ENCODE results near the gene COX7B.
A peak's percentile ranks its signal among the peaks of the same experiment; 100 is the strongest.
"Not testable (repeated sequence)": the region's sequence is repeated elsewhere in the genome, so short reads cannot be mapped to it uniquely, and the experiment has no call there.

Gene COX7B, protein sequence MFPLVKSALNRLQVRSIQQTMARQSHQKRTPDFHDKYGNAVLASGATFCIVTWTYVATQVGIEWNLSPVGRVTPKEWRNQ

DNA sequence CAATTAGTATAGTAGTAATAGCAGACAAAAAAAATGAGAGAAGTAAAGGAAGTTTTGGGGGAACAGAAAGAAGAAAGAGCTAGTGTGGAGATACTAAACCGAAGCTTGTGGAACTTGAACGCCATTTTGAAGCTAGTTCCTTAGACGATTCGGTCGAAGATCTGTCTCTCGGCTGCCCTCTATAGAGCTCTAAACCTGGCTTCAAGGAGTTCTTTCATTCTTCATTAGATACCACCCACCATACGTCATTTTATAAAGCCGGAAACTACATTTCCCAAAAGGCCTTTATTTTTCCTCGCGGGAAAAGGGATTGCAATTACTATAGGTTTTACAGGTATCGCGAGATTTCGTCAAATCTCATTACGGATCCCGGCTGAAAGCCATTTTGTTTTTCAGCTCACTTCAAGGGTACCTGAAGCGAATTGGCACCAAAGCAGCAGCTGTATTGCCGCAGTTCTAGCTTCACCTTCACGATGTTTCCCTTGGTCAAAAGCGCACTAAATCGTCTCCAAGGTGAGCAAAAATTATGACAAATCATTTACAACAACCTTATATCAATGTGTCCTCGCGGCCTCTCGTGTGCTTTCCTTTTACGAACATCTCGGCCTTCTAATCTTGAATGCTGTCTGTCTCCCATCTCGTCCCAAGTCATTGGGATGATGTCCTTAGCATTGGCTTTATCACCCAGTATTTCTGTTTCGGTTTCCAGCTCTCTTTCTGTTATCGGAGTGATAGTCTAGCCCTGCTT lies at the start of gene COX7B:
Gene COX7B, plus strand, starts transcription at position 388 of the 748 bp plus-strand sequence. Its CDS starts 86 bp downstream, at position 474.
- no peak for DNase-seq (ENCODE audit: low read depth in 2 of 2)

DNA sequence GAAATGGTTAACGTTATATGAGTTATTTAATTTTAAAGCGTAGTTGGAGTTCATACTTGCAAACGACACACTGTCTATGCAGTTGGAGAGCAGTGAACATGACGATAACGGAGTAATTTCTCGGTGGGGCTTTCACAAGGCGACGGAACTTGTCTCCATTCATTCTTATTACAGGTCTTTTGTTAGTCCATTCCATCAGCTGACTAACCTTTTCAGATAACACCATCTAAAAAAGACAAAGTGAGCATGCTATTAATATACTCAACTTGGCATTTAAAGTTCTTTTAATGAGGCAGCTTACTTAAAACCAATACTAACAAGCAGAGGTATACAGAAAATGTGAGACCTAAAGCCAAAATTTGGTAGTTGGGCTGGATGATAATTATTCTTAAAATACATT lies 23.9 kb upstream of the COX7B start:
- no peak for DNase-seq (ENCODE audit: low read depth in 2 of 2)

GRCh38 chrX:77881418-77881817 lies 17.9 kb upstream of the COX7B start:
- DNase-seq (ENCODE audit: low read depth in 2 of 2), result not testable (repeated sequence)

- DNase-seq (ENCODE audit: low read depth in 2 of 2), result no peak
These were observed 6.4 kb upstream of the COX7B start for GRCh38 chrX:77892887-77893286.

DNA sequence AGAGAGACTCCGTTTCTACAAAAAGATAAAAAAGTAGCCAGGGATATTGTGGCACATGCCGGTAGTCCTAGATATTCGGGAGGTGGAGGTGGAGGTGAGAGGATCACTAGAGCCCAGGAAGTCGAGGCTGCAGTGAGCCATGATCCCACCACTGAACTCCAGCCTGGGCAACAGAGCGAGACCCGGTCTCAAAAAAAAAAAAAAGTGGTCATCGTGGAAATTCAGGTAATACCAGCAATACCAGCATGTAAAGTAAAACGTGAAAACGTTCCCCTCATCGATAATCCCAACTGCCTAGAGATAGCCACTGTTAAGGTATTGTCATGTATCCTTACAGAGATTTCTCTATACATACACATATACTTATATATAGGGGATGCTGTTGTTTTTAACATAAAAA lies 5.6 kb upstream of the COX7B start:
- DNase-seq (ENCODE audit: low read depth in 2 of 2), result no peak

GRCh38 chrX:77894921-77895886 lies 4.1 kb upstream of the COX7B start, which contains the start of gene MAGT1:
MAGT1 (minus strand) TSS chrX:77895435; CDS start chrX:77895410, 25 bp downstream.
- DNase-seq (ENCODE audit: low read depth in 2 of 2), result peak; percentile 63 to 72

- DNase-seq (ENCODE audit: low read depth in 2 of 2), result no peak
These were observed 1.4 kb downstream of the COX7B start for GRCh38 chrX:77900688-77901087.

- DNase-seq (ENCODE audit: low read depth in 2 of 2), result no peak
These were observed 2.2 kb downstream of the COX7B start for GRCh38 chrX:77901506-77901905.

GRCh38 chrX:77910108-77910840 lies 11.0 kb downstream of the COX7B start, which contains the start of gene ATP7A:
ATP7A (plus strand) TSS chrX:77910693; CDS start chrX:77971642, 60,949 bp downstream.
- peak; percentile 77 to 85 for DNase-seq (ENCODE audit: low read depth in 2 of 2)

DNA sequence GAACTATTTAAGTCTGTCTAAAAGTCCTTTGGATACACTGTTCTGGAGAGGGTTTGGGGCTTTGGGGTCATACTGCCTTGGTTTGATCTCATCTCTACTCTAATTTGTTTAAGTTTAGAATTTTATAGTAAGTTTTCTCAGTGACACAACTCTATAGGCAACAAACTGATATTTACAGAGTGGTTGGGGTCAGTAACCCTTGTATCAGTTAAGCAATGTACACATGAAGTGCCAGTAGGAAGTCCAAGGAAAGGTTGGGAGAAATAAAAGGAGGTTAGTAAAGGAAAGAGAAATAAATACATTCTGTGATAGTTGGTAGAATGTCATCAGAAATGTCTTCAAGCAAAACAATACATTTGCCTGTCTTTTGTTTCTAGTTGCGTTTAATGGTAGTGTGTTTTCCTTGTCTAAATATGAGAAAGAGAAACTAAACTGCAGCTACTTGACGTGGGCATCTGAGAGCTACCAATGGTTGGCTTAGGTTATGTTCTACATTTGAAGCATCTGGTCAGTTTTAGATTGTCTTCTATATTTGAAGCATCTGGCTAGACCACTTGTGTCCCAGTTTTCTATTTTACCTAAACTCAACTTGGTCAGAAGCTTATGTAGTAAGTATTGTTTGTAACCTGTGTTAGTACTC lies 18.1 kb downstream of the COX7B start:
- no peak for DNase-seq (ENCODE audit: low read depth in 2 of 2)

GRCh38 chrX:77918568-77918967 lies 19.3 kb downstream of the COX7B start:
- DNase-seq (ENCODE audit: low read depth in 2 of 2), result no peak

GRCh38 chrX:77919370-77919769 lies 20.1 kb downstream of the COX7B start:
- not testable (repeated sequence) for DNase-seq (ENCODE audit: low read depth in 2 of 2)

GRCh38 chrX:77922787-77923186 lies 23.5 kb downstream of the COX7B start:
- DNase-seq (ENCODE audit: low read depth in 2 of 2), result no peak

DNA sequence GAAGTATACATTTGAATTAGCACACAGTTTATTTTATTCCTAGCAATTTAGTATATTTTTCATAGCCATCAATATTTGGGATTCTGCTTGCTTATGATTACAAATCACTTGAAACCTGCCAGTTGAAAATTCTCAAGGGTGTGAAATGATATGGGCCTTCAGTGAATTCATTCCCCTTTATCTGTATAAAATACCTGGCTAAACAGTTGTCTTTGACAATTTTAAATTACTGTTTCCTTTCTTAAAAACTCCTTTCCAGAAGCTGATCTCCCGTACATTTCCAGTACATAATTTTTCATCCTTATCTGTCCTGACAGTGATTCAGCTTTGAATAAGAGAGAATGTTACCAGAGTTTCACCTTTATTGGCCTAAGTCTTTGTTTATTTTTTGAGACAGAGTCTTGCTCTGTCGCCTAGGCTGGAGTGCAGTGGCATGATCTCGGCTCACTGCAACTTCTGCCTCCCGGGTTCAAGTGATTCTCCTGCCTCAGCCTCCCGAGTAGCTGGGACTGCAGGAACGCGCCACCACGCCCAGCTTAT lies 25.1 kb downstream of the COX7B start:
- no peak for DNase-seq (ENCODE audit: low read depth in 2 of 2)

- no peak for DNase-seq (ENCODE audit: low read depth in 2 of 2)
These were observed 26.5 kb downstream of the COX7B start for GRCh38 chrX:77925764-77926163.

DNA sequence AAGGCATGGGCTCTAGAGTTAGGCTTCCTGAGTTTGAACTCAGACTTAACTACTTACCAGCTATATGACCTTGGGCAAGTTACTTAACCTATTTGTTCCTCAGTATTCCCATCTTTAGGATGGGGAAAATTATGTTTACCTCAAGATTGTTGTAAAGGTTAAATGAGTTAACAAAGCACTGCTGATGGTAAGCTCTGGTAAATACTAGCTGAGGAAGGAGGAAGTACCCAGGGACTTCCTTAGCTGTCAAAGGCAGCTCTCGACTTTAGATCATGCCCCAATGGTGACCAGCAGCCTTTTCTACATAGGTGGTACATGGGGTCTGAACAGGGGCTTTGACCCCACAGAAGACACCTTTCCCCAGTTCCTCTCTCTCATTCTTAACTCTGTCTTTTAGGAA lies 31.3 kb downstream of the COX7B start:
- no peak for DNase-seq (ENCODE audit: low read depth in 2 of 2)

- DNase-seq (ENCODE audit: low read depth in 2 of 2), result no peak
These were observed 36.6 kb downstream of the COX7B start for GRCh38 chrX:77935886-77936285.

DNA sequence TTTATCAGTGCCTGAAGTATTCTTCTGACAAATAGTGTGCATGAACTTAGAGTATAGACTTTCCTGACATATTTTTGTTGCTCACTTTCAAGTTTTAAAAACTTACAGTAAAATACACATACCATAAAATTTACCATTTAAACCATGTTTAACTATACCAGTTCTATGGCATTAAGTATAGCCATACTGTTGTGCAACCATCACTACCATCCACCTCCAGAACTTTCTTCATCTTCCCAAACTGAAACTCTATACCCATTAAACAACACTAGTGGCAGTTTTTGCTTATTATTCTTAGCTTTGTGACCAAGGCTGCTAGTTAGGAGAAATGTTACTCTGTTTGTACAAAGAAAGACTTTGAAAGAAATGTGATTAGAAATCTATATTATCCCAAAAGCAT lies 37.0 kb downstream of the COX7B start:
- DNase-seq (ENCODE audit: low read depth in 2 of 2), result no peak

GRCh38 chrX:77937291-77937690 lies 38.0 kb downstream of the COX7B start:
- no peak for DNase-seq (ENCODE audit: low read depth in 2 of 2)

DNA sequence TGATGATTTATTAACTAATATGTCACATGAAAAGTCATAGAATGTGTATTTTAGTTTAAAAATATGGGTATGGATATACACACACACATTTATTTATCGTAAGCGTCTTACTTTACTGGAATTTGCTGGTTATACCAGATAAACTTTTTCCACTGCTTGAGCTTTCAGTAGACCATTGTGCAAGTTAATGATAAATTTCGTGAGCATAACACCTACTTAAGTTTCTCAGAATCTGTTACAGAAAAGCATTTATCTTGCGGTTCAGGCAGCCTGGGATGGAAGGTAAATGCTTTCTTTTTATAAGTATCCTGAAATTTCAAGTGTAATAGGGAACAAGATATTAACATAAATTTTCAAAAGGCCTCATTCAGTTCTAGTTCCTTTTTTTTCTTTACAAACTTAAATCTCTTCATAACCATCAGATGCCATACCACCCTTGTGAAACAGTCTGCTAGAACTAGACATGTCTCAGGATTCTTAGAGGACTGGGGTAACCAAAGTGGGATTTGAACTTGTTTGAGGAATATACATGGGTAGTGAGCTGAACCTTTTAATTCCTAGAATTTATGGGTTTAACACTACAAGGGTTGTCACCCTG lies 38.9 kb downstream of the COX7B start:
- no peak for DNase-seq (ENCODE audit: low read depth in 2 of 2)
